Subcutaneous adipose tissue (tissue), 4 donors: Measurements from ENCODE around the gene ADGRL3. TPM values are rescaled to one million over a fixed set of nuclear protein-coding genes. Genes with fewer than 3 reads are reported as not detected.

Experiments
- total RNA-seq, 4 donors: library from RNA; depleted of rRNA; stranded (reverse); fragments of >200 nt; gene quantifications; one replicate each; pipeline ENCODE4 v1.1.0, GENCODE V29; 2016
- TF ChIP-seq, protein P1 (sequence below): fragments of 450-650 bp; IDR thresholded peaks from one replicate; pipeline ENCODE4 v1.5.1; 2016; ENCODE audit warnings: low read depth, mild to moderate bottlenecking, control low read depth, antibody characterized with exemption, moderate library complexity

Gene ADGRL3
- total RNA-seq, 4 donors from 2014 or later: 6.3 to 12.2 (median 9.2) TPM

- TF ChIP-seq, protein P1, sequence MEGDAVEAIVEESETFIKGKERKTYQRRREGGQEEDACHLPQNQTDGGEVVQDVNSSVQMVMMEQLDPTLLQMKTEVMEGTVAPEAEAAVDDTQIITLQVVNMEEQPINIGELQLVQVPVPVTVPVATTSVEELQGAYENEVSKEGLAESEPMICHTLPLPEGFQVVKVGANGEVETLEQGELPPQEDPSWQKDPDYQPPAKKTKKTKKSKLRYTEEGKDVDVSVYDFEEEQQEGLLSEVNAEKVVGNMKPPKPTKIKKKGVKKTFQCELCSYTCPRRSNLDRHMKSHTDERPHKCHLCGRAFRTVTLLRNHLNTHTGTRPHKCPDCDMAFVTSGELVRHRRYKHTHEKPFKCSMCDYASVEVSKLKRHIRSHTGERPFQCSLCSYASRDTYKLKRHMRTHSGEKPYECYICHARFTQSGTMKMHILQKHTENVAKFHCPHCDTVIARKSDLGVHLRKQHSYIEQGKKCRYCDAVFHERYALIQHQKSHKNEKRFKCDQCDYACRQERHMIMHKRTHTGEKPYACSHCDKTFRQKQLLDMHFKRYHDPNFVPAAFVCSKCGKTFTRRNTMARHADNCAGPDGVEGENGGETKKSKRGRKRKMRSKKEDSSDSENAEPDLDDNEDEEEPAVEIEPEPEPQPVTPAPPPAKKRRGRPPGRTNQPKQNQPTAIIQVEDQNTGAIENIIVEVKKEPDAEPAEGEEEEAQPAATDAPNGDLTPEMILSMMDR: no peak
Measured at GRCh38 chr4:61872983-61873382, 672.9 kb downstream of the ADGRL3 start.

- TF ChIP-seq, protein P1: no peak
Measured at GRCh38 chr4:61877266-61877665, 677.1 kb downstream of the ADGRL3 start.

GRCh38 chr4:61877893-61878292, 677.8 kb downstream of the ADGRL3 start:
- TF ChIP-seq, protein P1: no peak

DNA sequence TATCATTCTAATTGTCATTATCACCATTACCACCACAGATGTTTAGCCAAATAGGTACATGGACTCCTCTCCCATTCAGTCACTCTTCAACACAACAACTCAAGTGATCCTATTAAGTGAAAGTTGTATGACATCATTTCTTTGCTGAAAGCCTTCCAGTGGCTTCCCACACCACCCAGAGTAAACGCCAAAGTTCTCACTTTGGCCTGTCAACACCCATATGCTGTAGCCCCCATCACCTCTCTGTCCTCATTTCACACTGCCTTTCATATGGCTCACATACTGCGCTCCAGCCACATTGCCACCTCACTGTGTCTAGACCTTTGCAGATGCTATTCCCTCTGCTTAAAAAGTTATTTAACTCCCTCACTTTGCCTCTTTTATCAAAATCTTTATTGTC, 682.3 kb downstream of the ADGRL3 start:
- TF ChIP-seq, protein P1: no peak

GRCh38 chr4:61886131-61886530, 686.0 kb downstream of the ADGRL3 start:
- TF ChIP-seq, protein P1: no peak

DNA sequence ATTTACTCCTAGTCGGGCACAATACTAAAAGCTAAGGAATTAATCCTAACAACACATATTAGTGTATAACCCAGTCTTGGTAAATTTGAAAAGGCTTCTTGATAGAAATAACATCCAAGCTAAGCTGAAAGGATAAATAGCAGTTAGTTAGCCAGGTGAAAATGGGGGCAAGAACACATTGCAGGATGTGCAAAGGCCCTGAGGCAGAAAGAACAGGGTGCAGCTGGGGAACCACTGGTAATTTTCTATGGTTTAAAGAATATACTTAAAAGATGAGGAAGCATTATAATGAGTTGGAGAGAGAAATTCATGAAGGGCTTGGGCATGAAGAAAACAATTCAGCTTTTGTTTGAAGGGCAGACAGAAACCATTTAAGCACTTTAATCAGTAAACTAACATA, 689.0 kb downstream of the ADGRL3 start:
- TF ChIP-seq, protein P1: no peak

GRCh38 chr4:61890321-61890720, 690.2 kb downstream of the ADGRL3 start:
- TF ChIP-seq, protein P1: no peak
